Body of pancreas (tissue), 4 donors: ENCODE measurements around the gene SPOCD1. TPM values are rescaled to one million over a fixed set of nuclear protein-coding genes. Genes with fewer than 3 reads are reported as not detected.

Experiments
- ATAC-seq: fragments of 150-250 bp; one replicate; pipeline ENCODE4 v1.9.1; 2016
- DNase-seq, 4 donors: peaks; one replicate each; pipeline ENCODE4 v3.0.0-alpha.2; 2019
- H3K27ac ChIP-seq, 4 donors: fragments of 200-600 bp; sonication (generic); 1 replicate in 3 of 4; 2 replicates in 1 of 4; pipeline versions ENCODE4 v1.5.1 to v1.6.1; 2016 to 2019; ENCODE audit warnings: mild to moderate bottlenecking in 1 of 4, mixed read lengths in 1 of 4, moderate library complexity in 1 of 4
- H3K27me3 ChIP-seq, 2 donors: fragments of 200-600 bp; sonication (generic); one replicate each; pipeline ENCODE4 v1.6.0; 2016; ENCODE audit warnings: mild to moderate bottlenecking in 1 of 2
- H3K36me3 ChIP-seq, 2 donors: fragments of 200-600 bp; sonication (generic); replicated peaks in 1 of 2; 2 replicates each; pipeline ENCODE4 v1.5.1; 2016; ENCODE audit warnings: low read depth in 2 of 2; ENCODE audit not compliant: insufficient read depth in 1 of 2
- H3K4me1 ChIP-seq: fragments of 200-600 bp; sonication (generic); one replicate; pipeline ENCODE4 v1.6.0; 2016
- H3K4me3 ChIP-seq, 2 donors: fragments of 200-600 bp; sonication (generic); 1 replicate in 1 of 2; 2 replicates in 1 of 2; pipeline ENCODE4 v1.5.1; 2016 to 2019
- H3K9me3 ChIP-seq, 3 donors: fragments of 200-600 bp; sonication (generic); 1 replicate in 2 of 3; 2 replicates in 1 of 3; pipeline ENCODE4 v1.5.1; 2016
- CTCF ChIP-seq, 7 experiments: fragments of 450-650 bp in 4 of 7; fragments of 200-600 bp in 3 of 7; sonication (generic) in 3 of 7; IDR thresholded peaks; one replicate each; pipeline ENCODE4 v1.5.1; 2016 to 2019; ENCODE audit warnings: antibody characterized with exemption in 7 of 7
- POLR2A ChIP-seq, 3 donors: fragments of 450-650 bp; IDR thresholded peaks; one replicate each; pipeline ENCODE4 v1.6.1; 2016; ENCODE audit warnings: antibody characterized with exemption in 3 of 3, mild to moderate bottlenecking in 2 of 3
- WGBS, 2 donors: methylation state at CpG; one replicate each; pipeline ENCODE4 v1.1.5; 2017; 5-methylcytosine and 5-hydroxymethylcytosine counted together
- intact Hi-C: fragments of 100-400 bp; cut with DNase I; formaldehyde crosslinking; loops from one replicate; pipeline ENCODE4 v1.15.1; 2023
- microRNA-seq, 2 donors: library from miRNA; unstranded; fragments of <30 nt; microRNA quantifications; one replicate each; pipeline ENCODE4, GENCODE V29; 2016; ENCODE audit warnings: borderline number of aligned reads in 2 of 2, borderline replicate concordance in 2 of 2
- small RNA-seq: library from RNA; depleted of rRNA; stranded (forward); fragments of <200 nt; gene quantifications from one replicate; pipeline ENCODE3, GENCODE V24; 2016
- total RNA-seq, 2 donors: library from RNA; depleted of rRNA; stranded (reverse); fragments of >200 nt; gene quantifications; one replicate each; pipeline ENCODE4 v1.1.0, GENCODE V29; 2016

The SPOCD1 gene
- total RNA-seq, 2 donors from 2014 or later = 0.26 TPM; not detected in 1

GRCh38 chr1:31742462-31743212 is 73.2 kb downstream of the SPOCD1 start:
- 74 to 83% methylated on average over 13 to 32 of the region's 32 CpGs for WGBS, 2 donors

More at GRCh38 chr1:31742462-31743212, 73.2 kb downstream of the SPOCD1 start:
- H3K27me3 ChIP-seq = no peaks in the 10 kb centered on the region
- ATAC-seq = no peak
- H3K4me3 ChIP-seq = no peak overlapping the region
- no peak overlapping the region for H3K27ac ChIP-seq
- no peak for DNase-seq
- intact Hi-C loops = no loop called here
- no peaks in the 10 kb centered on the region for H3K36me3 ChIP-seq
- no peaks in the 10 kb centered on the region for H3K4me1 ChIP-seq
- TF ChIP-seq CTCF (IDR thresholded peaks at IDR 0.05) = no peak
- no peak for TF ChIP-seq POLR2A (IDR thresholded peaks at IDR 0.05)
- no peaks in the 10 kb centered on the region for H3K9me3 ChIP-seq

Small RNAs within 50 kb of the gene (microRNA-seq; reads per million reads assigned to microRNA genes)
- gene MIR4254 = 0 to 0.45 reads per million in 2 donors

Small RNAs within 50 kb of the gene (small RNA-seq; reads per million reads assigned to genes)
- gene MIR4254 = not detected

Other genes with a start within 250 kb of the SPOCD1 start
- 100 to 1,000 TPM in 1 of 2 donors, 10 to 100 TPM in 1; 47.2 to 148 TPM for gene TINAGL1, start 239.5 kb downstream of the SPOCD1 start, total RNA-seq
- not detected for gene HCRTR1, start 198.3 kb downstream of the SPOCD1 start, total RNA-seq
- gene PEF1, start 171.1 kb downstream of the SPOCD1 start, total RNA-seq = 10 to 100 TPM; 23.6 to 24.1 TPM
- gene COL16A1, start 112.0 kb downstream of the SPOCD1 start, total RNA-seq = 10 to 100 TPM; 10.1 to 15.8 TPM
- gene ADGRB2, start 51.7 kb downstream of the SPOCD1 start, total RNA-seq = 1 to 10 TPM in 1 of 2 donors, under 1 TPM in 1; 0.26 to 3.0 TPM
- gene PTP4A2, start 122.3 kb upstream of the SPOCD1 start, total RNA-seq = 100 to 1,000 TPM in 1 of 2 donors, 10 to 100 TPM in 1; 79.6 to 103 TPM
- gene KHDRBS1, start 197.8 kb upstream of the SPOCD1 start, total RNA-seq = 10 to 100 TPM; 36.6 to 37.1 TPM